Measurements from ENCODE around the gene SPDYE11.
"Not testable (repeated sequence)": the region's sequence is repeated elsewhere in the genome, so short reads cannot be mapped to it uniquely, and the experiment has no call there.

SPDYE11 gene

GRCh38 chr7:73057811-73058210, at the start of gene SPDYE11:
Gene SPDYE11 (minus strand): TSS chr7:73057911. CDS start chr7:73056111, 1,800 bp downstream.
- DNase-seq = not testable (repeated sequence)

GRCh38 chr7:73085938-73086337, 28.2 kb upstream of the SPDYE11 start, which contains the start of gene SPDYE9:
Gene SPDYE9 (minus strand): TSS chr7:73086038. CDS start chr7:73084238, 1,800 bp downstream.
- DNase-seq = not testable (repeated sequence)

- DNase-seq = not testable (repeated sequence)
Observed at GRCh38 chr7:73029666-73030065, 28.0 kb downstream of the SPDYE11 start, which contains the start of gene SPDYE8. Gene SPDYE8 (minus strand): TSS chr7:73029766. CDS start chr7:73027966, 1,800 bp downstream.

- DNase-seq = not testable (repeated sequence)
Observed at GRCh38 chr7:73006491-73006890, 51.2 kb downstream of the SPDYE11 start.

GRCh38 chr7:73005693-73006447, 51.8 kb downstream of the SPDYE11 start:
- not testable (repeated sequence) for DNase-seq

- not testable (repeated sequence) for DNase-seq
Observed at GRCh38 chr7:73005356-73005692, 52.4 kb downstream of the SPDYE11 start.

GRCh38 chr7:72997887-72998468, 59.7 kb downstream of the SPDYE11 start:
- not testable (repeated sequence) for DNase-seq
